ENCODE measurements around the gene DLGAP1.

- TF ChIP-seq CTCF (IDR thresholded peaks at IDR 0.05) (no peak), POLR2A (IDR thresholded peaks at IDR 0.05; ENCODE audit: low read depth) (no peak), POLR2AphosphoS5 (IDR thresholded peaks at IDR 0.05) (no peak)
Observed at GRCh38 chr18:3727274-3727673, 727.8 kb downstream of the DLGAP1 start.
